GM19023 (cell line): ENCODE data around the gene HMGA1.

Experiments
- ATAC-seq: cut with Tn5 transposase; IDR thresholded peaks from one replicate; pipeline ENCODE4 v1.9.1; 2021; ENCODE audit warnings: mild to moderate bottlenecking, moderate library complexity; ENCODE audit not compliant: unreplicated experiment

Gene HMGA1

GRCh38 chr6:34223956-34224940, 12.4 kb upstream of the HMGA1 start:
- ATAC-seq, result peak; percentile 90

GRCh38 chr6:34225551-34225950, 11.1 kb upstream of the HMGA1 start:
- ATAC-seq, result no peak

DNA sequence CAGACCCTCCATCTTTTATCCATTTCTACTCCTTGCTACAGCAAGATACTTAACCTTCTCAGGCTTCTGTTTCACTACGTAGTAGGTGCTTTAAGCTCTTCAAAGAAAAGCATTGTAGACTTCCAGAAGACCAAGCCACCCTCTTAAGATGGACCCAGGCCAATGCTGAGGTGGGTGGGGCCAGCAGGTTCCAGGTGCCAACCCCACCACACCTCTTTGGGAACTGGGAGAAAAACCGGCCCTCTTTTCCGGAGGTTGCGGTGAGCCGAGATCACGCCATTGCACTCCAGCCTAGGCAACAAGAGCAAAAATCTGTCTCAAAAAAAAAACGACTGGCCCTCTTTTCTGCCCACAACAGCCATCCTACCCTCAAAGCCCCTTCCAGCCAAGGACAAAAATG, 10.6 kb upstream of the HMGA1 start:
- ATAC-seq, result no peak

DNA sequence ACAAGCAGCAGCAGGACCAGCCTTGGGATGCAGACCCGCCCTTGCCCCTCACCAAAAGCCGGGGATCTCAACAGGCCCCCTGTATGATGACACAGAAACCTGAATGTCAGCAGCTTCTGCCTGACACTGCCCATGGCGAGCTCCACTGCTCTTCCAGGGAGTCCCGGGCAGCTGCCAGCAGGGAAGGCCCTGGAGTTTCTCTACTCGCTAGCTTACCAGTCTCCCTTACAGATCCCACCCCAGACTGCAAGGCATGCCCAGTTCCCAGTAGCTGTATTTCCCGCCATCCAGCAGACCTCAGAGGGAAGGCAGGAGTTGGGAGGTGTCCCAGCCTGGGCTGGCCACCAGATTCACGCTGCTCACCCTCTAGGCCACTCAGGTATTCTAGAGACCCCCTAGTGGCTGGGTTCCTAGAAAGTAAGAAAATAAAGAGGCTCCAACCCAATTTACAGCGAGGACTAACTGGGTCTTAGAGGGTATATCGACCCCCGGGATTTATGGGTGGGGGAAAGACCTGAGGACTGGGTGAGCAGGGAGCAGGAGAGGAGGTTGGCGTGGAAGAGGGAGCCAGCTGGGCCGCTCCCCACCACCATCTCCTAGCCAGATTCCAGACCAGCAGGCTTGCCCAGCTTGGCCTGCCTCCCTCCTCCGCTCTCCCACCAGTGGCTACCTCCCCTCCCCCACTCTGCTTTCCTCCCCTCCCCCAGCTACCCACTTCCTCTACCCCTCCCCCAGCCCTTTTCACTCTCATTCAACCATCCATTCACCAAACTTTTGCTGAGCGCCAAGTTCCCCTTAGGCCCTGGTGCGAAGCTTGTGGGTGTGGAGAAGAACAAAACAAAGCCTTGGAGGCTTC, 9.7 kb upstream of the HMGA1 start:
- ATAC-seq, result no peak

DNA sequence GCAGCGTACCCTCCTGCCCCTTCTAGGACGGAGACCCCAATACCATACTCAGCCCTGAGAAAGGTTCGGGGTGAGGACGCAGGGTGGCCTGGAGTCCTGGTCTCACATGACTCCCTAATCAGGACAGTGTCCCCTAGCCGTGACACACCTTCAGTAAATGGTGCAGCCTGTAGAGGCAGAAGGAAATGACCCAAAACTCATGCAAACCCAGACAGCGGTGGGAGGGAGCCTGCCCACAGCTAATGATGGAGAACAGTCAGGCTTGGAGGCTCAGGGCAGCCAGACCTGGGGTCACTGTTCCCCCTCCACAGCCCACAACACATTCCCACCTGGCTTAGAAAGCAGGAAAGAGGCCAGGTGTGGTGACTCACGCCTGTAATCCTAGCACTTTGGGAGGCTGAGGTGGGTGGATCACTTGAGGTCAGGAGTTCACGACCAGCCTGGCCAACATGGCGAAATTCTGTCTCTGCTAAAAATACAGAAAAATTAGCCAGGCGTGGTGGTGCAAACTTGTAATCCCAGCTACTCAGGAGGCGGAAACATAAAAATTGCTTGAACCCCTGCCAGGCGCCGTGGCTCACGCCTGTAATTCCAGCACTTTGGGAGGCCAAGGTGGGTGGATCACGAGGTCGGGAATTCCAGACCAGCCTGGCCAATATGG, 8.8 kb upstream of the HMGA1 start:
- ATAC-seq, result no peak

- ATAC-seq, result no peak
Measured at GRCh38 chr6:34229877-34230276, 6.8 kb upstream of the HMGA1 start.

GRCh38 chr6:34230653-34231371, 5.9 kb upstream of the HMGA1 start:
- ATAC-seq, result no peak

DNA sequence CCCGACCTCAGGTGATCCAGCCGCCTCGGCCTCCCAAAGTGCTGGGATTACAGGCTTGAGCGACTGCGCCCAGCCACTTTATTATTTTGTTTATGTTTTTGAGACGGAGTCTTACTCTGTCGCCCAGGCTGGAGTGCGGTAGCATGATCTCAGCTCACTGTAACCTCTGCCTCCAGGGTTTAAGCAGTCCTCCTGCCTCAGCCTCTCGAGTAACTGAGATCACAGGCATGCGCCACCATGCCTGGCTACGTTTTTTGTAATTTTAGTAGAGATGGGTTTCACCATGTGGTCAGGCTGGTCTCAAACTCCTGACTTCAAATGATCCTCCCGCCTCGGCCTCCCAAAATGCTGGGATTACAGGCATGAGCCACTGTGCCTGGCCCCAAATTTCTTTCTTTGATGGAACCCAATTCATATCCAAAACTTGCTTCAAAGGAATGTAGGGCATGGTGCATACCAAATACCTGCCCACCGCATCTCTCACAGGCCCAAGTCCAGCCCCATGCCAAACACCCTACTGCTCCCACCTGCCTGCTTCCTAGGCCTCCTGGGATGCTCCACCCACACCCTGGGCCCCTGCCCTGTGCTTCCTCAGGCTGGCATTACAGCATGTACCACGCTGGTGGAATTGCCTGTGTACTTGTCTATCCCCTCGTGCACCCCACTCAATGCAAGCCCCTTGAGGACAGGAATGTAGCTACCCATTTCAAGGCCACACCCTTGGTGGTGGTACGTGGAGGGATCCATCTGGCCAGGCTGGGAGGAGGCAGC, 4.9 kb upstream of the HMGA1 start:
- no peak for ATAC-seq

DNA sequence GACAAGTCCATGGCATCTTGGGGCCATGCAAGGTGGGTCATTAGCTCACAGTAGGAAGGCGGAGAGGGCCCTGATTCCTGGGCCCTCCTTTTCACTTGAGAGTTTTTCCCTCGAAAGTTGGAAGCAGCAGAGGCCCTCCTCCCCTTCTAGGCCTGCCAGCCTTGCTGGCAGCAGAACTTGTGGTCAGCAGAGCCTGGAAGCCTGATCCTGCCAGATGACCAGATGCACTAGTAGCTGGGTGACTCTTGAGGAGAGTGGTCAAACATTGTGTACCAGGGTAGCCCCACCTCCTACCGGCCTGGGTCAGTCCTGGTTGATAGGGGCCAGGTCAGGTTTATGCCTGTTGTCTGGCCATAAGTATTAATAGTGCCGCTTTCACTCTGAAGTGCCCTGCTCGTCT, 3.8 kb upstream of the HMGA1 start:
- ATAC-seq, result no peak

GRCh38 chr6:34233867-34234266, 2.8 kb upstream of the HMGA1 start:
- ATAC-seq, result no peak

DNA sequence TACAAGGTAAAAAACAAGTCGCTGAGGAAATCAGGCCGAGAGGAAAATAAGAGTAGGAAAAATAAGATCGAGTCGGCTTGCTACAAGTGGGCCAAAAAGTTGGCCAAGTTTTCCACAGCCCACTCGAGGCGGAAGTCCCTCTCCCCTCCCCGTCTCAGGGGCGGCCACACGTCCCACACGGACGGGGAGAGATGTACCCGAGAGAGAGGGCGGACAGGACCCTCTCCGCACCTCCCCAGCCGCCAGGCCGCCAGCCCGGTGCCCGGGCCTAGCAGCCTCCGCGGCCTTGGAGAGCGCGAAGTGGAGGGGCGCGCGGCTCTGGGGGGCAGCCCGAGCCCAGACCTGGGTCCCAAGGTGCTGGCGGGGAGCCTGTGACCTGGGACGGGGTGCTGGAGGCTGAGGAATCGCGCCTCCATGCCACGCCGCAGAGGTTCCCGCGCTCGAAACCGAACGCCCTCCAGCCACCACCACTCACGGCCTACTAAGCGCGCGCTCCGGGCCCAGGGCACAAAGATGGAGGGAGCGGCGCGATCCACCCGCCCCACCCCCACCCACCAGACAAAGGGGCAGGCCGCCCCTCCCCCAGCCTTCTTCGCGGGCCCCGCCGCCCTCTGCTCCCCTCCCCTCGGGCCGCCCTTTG, 1.9 kb upstream of the HMGA1 start:
- ATAC-seq, result no peak

GRCh38 chr6:34235307-34236130, 1.2 kb upstream of the HMGA1 start:
- ATAC-seq, result no peak

DNA sequence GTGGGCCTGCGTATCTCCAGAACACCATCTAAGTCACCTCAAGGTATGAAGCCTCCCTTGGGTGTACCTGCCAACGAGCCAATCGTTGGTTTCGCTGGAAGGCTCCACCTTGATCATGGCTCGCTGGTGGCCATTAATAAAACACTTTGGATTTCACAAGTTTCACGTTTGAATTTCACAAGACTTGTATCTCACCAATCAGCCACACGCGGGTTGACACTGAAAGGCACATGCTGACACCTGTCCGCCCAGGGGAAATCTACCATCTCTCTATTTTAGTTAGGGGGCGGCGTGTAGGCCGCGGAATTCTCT, 586 bp upstream of the HMGA1 start:
- ATAC-seq, result peak; percentile 6

DNA sequence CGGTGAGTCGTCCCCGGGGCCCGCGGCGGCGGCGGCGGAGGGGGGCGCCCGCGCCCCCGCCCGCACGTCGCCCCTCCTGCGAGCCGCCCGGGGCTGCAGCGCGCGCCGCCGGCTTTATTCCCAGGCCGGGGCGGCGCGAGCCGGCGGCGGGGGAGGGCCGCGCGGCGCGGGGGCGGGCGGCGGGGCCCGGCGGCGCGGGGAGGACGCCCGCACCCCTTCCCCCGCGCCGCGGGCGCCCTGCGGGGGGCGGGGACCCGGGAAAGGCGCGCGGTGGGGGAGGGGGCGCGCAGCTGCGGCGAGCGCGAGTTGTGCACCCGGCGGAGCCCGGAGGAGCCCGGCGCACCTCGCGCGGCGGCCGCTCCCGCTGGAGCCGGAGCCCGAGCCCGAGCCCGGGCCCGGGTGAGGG, 646 bp downstream of the HMGA1 start:
- peak; percentile 6 for ATAC-seq

DNA sequence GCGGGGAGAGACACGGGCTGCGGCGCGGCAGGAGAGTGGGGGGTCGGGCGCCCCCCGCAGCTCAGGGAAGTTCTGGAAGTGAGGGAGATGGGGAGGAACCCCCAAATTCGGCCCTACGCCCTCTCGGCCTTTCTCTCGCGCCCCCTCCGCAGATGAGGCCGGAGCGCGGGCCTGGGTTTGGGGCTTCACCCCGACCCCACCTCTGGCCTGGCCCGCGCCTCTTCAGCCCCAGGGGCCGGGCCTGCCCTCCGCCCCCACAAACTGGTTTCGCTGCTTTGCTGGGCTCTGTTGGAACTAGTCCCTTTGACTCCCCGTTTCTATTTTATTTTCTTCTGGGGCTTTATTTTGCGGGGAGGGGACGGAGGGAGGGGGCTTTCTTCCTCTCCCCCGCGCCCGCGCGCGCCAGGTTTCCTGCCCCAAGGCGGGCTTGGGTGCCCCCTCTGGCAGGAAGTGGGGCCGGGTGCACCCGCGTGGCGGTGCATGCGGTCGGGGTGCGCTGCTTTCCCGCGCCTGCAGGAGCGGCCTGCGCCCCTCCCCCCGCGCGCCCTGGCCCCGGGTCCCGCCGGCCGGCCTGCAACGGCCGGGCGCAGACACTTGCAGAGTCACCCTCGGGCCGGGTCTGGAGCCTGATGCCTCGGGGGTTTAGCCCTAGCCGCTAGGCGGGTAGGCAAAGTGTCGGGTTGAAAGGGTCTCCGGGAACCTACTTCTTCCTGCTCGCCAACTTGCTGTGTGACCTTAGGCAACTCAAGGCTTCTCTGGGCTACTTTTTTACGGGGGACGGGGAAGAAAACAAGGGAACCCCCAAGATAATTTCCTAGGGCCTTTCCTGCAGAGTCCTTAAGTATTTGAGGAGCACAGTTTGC, 1.3 kb downstream of the HMGA1 start:
- ATAC-seq, result no peak

DNA sequence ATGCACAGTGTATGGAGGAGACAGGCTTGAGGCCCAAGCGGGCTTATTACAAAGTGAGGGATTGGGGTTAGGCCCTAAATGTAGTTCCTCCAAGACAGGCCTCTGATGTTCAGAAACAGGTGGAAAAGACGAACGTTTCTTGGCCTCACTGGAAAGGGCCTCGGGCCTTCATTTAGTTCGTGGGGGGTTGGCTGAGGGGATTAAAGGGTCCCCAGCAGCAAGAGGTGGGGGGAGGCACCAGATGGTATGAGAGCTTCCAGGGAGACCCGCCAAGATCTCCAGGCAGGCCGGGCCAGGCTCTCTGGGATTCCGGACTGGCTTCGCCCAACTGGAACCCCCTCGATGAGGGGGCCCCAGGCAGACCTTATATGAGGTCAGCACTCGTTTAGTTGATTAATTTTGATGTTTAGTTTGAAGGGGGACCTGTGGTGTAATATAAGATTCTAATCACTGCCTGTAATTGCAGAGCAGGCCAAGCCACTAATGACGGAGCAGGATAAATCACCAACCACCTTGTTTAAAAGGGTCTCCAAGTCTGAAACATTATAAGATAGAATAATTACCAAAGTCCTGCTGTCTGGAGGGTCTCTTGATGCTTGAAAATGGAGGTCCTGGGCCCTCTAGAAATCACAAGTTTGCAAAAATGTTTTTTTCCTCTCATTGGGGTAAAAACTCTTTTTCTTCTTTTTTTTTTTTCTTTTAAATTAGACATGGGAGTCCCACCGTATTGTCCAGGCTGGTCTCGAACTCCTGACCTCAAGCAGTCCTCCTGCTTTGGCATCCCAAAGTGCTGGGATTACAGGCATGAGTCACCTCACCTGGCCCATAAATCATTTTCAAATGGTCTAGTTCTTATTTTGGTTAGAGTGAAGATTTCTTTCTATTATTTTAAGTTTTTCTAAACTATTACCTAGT, 2.2 kb downstream of the HMGA1 start:
- no peak for ATAC-seq

GRCh38 chr6:34239500-34239825, 2.8 kb downstream of the HMGA1 start:
- ATAC-seq, result no peak
